CD4-positive, alpha-beta T cell treated with Interleukin-6 for 4 hours (primary cell): Measurements from ENCODE around the gene ARID1B.

ENCODE experiments used
- DNase-seq: peaks from one replicate; pipeline ENCODE4 v3.0.0-alpha.2; 2020; ENCODE audit warnings: mixed read lengths

ARID1B gene

GRCh38 chr6:156857573-156857972, 80.4 kb downstream of the ARID1B start:
- no peak for DNase-seq

GRCh38 chr6:156859686-156860085, 82.5 kb downstream of the ARID1B start:
- no peak for DNase-seq

GRCh38 chr6:156862711-156863110, 85.5 kb downstream of the ARID1B start:
- peak; percentile 25 for DNase-seq

GRCh38 chr6:156863504-156863903, 86.3 kb downstream of the ARID1B start:
- DNase-seq: no peak

GRCh38 chr6:156864557-156864956, 87.4 kb downstream of the ARID1B start:
- no peak for DNase-seq

GRCh38 chr6:156865019-156865629, 87.9 kb downstream of the ARID1B start:
- DNase-seq: no peak

GRCh38 chr6:156866220-156867015, 89.2 kb downstream of the ARID1B start:
- peak; percentile 50 for DNase-seq

- no peak for DNase-seq
Observed at GRCh38 chr6:156867121-156867520, 89.9 kb downstream of the ARID1B start.

- no peak for DNase-seq
Observed at GRCh38 chr6:156868385-156868784, 91.2 kb downstream of the ARID1B start.

- DNase-seq: no peak
Observed at GRCh38 chr6:156869980-156870398, 92.8 kb downstream of the ARID1B start.

- no peak for DNase-seq
Observed at GRCh38 chr6:156870924-156871539, 93.9 kb downstream of the ARID1B start.

- no peak for DNase-seq
Observed at GRCh38 chr6:156872903-156873302, 95.7 kb downstream of the ARID1B start.

- DNase-seq: no peak
Observed at GRCh38 chr6:156873654-156874380, 96.6 kb downstream of the ARID1B start.

- no peak for DNase-seq
Observed at GRCh38 chr6:156875062-156875461, 97.9 kb downstream of the ARID1B start.

GRCh38 chr6:156876302-156876701, 99.1 kb downstream of the ARID1B start:
- DNase-seq: peak; percentile 17

- no peak for DNase-seq
Observed at GRCh38 chr6:156877126-156877863, 100.1 kb downstream of the ARID1B start.

- no peak for DNase-seq
Observed at GRCh38 chr6:156878681-156879080, 101.5 kb downstream of the ARID1B start.

GRCh38 chr6:156879186-156879585, 102.0 kb downstream of the ARID1B start:
- no peak for DNase-seq

GRCh38 chr6:156879591-156879990, 102.4 kb downstream of the ARID1B start:
- no peak for DNase-seq

GRCh38 chr6:156880913-156881312, 103.7 kb downstream of the ARID1B start:
- no peak for DNase-seq

GRCh38 chr6:156881687-156882629, 104.8 kb downstream of the ARID1B start:
- no peak for DNase-seq
